SW480 (cell line): ENCODE measurements around the gene LRP6.

ENCODE experiments used
- DNase-seq: peaks from one replicate; pipeline ENCODE4 v3.0.0-alpha.2; 2016; ENCODE audit warnings: low spot score

Gene LRP6

DNA sequence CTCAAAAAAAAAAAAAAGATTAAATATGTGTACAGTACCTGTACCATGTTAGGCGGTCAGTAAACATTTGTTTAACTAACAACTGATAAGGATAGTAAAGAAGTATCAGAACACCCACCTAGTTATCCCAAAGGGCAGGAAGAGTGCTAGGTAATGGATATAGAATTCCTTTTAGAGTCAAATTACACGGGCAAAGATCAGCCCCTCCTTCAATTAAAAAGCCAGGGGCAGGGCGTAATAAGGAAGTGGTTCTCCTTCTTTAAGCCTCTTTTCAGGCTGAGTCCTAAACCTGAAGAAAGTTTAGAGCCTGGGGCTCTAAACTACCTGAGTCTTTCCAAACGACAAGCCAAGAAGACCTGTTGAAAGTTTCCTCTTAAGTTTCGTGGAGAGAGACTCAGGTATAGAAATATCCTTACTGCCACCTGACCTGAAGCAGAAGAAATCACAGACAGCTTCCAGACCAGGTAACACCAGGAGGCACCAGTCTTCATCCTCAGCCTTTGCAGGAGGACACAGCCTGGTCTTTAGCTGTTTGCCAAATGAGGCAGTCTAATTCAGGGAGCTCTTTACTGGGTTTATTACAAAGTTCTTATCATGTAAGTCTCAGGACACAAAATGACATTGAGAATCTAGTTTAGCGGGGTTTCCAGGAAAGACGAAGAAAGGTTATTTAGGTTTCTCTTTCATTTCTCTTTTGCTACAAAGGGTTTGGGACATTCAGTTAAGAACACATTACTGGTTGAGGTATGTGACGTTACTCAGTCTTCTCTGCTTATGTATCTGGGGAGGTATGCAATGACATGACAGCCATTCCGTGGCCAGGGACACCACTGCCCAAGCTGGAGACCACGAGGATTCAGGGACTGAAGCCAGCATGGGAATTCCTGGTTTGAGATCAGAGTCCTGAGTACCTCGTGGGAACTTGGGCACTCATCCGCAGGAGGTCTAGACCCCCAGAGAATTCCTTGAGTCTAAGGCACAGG lies 195.9 kb downstream of the LRP6 start, which contains the start of gene BCL2L14:
BCL2L14 (plus strand) TSS at position 266 of the 983 bp plus-strand sequence. CDS start 8,367 bp downstream, outside the sequence.
- DNase-seq, result no peak

DNA sequence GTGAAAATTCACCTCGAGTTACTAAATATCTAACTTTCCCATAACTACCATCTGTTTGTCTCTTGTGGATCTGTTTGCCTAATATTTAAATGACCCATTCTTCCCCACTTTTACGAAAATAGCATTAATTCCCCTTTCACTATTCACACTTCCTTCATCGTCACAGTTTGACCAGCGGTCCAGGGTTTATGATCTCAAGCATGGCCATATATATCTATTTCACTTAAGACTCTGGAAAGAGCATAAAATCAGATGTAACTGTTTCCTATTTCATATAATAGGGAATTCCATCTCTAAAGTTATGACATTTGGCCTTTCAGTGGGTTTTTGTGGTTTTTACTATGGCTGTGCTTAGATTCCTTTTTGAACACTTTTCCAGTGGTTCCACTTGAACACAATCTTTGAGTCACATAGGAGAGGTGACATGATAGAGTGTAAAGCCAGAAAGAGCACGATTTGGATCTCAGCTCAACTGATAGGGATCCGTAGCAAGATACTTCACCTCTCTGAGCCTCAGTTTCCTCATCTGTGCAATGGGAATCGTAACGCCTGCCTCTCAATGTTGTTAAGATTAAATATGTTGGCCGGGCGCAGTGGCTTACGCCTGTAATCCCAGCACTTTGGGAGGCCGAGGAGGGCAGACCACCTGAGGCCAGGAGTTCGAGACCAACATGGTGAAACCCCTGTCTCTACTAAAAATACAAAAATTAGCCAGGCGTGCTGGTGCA lies 196.9 kb downstream of the LRP6 start:
- DNase-seq, result no peak

DNA sequence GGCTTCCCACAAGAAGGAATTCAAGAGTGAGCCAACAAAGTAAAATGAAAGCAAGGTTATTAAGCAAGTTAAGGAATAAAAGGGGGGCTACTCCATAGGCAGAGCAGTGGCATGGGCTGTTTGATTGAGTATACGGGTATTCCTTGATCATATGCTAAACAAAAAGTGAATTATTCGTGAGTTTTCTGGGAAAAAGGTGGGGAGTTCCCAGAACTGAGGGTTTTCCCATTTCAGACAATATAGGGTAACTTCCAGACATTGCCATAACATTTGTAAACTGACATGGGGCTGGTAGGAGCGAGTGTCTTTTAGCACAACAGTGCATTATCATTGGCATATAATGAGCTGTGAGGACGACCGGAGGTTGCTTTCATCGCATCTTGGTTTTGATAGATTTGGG lies 198.1 kb downstream of the LRP6 start:
- DNase-seq, result no peak
